IMR-90 (cell line): Measurements from ENCODE around the gene SV2B.

ENCODE experiments used
- RAD21 ChIP-seq: IDR thresholded peaks from 2 replicates; pipeline ENCODE4 v1.6.1; 2012; ENCODE audit warnings: low read length, improper control_type of control experiment
- TF ChIP-seq, protein P1 (sequence below): conservative IDR thresholded peaks from 2 replicates; pipeline ENCODE4 v1.5.1; 2012; ENCODE audit warnings: mild to moderate bottlenecking, low read depth, low read length, improper control_type of control experiment

DNA sequence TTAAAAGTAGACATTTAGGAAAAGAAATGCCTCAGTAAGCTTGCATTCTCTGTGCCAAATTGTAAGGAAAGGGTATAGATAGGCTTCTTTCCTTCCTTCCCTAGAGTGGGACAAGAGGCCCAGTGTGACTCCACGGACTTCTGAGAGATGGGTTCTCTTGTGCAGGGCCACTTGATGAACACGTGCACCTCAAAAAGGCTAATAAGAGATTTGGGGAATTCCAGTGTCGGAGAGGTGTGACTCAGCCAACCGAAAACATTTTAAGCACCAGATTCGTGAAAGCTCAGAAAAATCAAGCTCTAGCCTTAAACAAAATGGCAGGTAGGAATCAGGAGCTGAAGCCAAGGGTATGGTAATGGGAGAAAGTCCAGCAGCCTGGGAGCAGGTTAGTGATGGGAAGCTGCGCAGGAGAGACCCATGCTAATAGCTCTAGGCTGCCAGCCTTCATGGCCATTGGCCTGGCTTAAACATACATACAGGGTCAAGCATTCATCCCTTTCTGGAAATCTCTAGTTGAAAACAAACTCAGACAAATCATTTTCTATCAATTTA, 56.2 kb downstream of the SV2B start:
- TF ChIP-seq, protein P1, sequence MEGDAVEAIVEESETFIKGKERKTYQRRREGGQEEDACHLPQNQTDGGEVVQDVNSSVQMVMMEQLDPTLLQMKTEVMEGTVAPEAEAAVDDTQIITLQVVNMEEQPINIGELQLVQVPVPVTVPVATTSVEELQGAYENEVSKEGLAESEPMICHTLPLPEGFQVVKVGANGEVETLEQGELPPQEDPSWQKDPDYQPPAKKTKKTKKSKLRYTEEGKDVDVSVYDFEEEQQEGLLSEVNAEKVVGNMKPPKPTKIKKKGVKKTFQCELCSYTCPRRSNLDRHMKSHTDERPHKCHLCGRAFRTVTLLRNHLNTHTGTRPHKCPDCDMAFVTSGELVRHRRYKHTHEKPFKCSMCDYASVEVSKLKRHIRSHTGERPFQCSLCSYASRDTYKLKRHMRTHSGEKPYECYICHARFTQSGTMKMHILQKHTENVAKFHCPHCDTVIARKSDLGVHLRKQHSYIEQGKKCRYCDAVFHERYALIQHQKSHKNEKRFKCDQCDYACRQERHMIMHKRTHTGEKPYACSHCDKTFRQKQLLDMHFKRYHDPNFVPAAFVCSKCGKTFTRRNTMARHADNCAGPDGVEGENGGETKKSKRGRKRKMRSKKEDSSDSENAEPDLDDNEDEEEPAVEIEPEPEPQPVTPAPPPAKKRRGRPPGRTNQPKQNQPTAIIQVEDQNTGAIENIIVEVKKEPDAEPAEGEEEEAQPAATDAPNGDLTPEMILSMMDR = no peak
- no peak for TF ChIP-seq RAD21
